NCI-H510A (cell line): ENCODE results near the gene CCIN.
"Not testable (repeated sequence)": the region's sequence is repeated elsewhere in the genome, so short reads cannot be mapped to it uniquely, and the experiment has no call there.

Experiments used
- DNase-seq: peaks from one replicate; lab custom pipeline; 2025; lab: John Stamatoyannopoulos, UW

The CCIN gene

DNA sequence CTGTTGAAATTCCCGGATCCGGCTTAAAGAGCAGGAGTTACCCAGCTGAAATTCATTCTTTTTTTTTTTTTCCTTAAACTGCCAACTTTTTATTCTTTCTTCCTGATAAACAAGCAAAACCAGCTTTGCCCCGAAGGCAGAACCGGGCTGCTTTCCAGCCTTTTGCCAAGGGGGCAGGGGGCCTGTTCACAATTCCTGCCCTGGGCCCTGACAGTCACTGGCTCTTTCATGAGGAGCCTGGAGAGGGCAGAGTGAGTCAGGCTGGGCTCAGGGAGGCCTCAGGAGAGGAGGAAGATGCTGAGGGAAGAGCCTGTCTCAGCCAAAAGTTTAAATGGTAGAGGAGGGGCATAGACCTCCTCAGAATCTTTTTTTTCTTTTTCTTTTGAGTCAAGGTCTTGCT lies 27.9 kb upstream of the CCIN start:
- DNase-seq: no peak

GRCh38 chr9:36141761-36142160 lies 27.4 kb upstream of the CCIN start:
- DNase-seq: no peak

DNA sequence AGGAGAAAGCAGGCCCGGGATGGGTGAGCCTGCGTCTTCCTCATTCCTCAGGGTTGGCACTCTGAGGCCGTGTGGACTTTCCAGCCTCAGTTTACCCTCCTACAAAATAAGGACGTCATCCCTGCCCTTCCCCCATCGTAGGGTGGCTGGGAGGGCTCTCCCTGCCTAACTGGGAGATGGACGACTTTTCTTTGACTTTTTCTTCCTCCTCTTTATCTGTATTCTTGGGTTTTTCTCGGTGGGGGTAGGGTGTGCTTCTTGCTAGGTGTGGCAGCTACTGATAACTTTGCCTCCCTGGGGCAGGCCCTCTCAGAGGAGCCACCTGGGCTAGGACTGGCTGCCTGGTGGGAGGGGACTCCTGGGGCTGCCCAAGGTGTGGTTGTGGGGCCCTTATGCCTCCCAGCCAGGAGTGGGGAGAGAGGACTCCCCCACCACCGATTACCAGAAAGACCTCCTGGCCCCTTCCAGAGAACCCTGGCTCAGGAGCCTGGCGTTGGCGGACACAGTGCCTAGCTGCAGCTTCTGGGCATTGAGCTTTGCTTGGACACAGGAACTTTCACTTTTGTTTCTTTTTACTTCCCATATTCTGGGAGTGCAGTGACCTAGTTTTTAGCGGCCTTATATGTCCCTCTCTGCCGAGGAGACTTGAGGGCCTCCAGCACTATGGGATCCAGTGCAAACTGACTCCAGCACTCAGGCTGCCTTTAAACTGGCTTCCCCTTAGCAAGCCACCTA lies 26.5 kb upstream of the CCIN start:
- DNase-seq: no peak

DNA sequence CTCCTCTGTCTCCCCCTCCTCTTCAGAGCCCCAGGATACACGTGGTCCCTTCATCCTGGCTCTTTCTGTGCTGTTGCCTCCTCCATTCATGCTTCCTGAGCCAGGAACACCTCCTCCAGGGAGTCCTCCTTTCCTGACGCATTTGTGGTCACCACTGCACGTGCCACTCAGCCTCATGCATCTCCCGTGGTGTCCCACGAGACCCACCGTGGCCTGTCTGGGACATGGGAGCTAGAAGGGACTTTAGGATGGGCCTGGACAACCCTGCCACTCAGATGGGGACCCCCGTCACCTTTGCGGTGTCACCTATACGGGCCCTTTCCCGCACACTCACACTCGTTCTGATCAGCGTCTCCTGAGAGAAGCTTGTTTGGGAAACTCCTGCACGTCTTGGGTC lies 25.9 kb upstream of the CCIN start:
- no peak for DNase-seq

- DNase-seq: peak; percentile 32
These were observed 24.6 kb upstream of the CCIN start for GRCh38 chr9:36144309-36145232.

DNA sequence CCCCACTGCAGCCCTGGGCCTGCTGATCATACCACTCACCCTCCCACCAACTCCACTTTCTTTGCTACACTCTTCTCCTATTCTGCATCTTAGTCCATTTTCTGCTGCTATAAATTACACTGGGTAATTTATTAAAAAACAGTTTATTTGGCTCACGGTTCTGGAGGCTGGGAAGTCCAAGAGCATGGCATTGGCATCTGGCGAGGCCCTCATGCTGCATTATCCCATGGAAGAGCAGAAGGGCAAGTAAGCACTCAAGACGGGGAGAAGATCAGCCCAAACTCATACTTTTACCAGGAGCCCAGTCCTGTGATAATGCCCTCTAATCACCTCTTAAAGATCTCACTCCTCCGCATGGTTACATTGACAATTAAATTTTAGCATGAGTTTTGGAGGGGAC lies 23.2 kb upstream of the CCIN start:
- DNase-seq: no peak

GRCh38 chr9:36146651-36147050 lies 22.5 kb upstream of the CCIN start:
- no peak for DNase-seq

- DNase-seq: no peak
These were observed 21.6 kb upstream of the CCIN start for GRCh38 chr9:36147441-36148175.

DNA sequence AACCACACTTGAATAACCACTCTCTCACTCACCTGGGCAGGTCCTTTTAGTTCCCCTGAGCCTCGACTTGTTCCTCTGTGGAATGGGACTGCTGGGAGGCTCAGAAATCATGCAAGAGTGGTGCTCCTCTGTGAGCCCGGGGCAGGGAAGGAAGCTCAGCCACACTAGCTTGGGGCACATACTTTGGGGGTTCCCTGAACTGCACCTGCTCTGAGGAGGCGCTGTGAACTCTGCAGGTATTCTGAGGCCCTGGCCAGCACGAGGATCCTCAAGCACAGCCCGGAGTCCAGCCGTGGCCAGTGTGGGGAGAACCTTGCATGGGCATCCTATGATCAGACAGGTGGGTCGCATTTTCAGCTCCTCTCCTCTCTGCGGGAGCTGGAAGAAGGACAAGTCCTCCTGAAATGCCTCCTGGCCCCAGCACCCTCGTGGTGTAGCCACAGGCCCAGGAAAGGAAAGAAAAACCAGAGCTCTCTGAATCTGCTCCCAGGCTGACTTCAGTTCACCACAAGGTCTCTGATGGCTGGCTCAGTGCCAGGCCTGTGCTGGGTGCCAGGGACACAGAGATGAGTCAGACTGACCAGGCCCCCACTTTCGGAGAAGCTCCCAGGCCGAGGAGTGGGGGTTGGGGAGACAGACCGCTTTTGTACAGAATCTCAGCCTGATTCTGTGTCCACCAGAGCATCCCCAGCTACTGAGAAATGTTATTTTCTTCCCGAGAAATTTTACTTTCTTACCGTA lies 20.7 kb upstream of the CCIN start:
- DNase-seq: no peak

DNA sequence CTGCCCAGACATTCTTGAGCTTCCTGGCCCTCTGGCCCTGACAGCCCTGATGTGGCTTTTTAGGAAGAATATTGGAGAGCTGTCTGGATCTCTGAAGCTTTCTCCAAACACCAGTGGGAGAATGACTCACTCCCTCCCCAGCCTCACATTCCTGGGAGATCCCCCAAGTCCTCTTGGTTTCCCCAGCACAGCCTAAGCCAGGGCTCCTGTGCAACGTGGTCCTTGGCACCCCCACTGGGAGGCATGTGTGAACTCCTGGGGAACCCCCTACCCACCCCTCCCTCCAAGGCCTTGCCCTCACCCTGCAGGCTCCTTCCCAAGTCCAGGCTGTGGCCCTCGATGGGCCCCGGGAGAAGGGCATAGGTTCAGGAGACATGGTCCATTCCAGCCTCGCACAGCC lies 20.0 kb upstream of the CCIN start:
- no peak for DNase-seq

- DNase-seq: no peak
These were observed 18.4 kb upstream of the CCIN start for GRCh38 chr9:36150574-36151315.

DNA sequence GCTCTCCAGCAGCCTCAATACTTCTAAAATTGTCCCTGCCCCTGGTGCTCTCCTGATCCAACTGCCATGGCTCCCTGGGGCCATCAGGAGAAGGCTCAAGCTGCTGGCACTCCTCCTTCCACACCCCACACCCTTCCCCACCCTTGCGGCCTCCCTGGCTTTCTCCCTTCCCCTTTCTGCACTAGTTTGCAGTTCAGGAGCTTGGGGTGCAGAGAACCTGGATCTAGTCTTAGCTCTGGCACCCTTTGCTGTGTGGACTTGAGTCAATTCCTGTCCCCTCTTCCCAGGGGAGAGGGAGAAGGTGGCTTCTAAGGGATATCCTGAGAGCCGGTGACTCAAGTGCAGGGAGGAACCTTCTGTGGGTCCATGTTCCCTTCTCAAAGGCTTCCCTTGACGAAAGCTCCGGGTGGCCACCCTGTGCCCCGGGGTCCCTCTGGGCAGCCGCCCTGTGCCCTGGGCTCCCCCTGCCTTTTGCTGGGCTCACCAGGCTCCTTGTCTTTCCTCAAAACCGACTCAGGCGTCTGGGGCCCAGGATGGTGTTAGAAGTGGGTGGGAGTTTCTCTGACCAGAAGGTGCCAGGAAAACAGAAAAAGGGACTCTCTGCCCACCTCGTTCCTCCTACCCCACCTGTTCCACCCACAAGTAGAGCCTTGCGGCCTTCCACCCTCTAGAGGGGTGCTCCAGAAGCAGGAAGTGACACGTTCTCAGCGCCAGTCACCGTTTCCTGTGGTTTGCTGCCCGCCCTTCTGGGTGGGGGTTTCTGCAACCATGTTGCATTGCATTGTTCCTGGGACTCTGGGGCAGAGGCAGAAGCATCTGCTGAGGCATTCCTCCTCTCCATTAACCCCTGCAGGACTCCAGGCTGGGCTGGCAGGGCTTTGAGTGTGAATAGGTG lies 17.6 kb upstream of the CCIN start:
- DNase-seq: no peak

DNA sequence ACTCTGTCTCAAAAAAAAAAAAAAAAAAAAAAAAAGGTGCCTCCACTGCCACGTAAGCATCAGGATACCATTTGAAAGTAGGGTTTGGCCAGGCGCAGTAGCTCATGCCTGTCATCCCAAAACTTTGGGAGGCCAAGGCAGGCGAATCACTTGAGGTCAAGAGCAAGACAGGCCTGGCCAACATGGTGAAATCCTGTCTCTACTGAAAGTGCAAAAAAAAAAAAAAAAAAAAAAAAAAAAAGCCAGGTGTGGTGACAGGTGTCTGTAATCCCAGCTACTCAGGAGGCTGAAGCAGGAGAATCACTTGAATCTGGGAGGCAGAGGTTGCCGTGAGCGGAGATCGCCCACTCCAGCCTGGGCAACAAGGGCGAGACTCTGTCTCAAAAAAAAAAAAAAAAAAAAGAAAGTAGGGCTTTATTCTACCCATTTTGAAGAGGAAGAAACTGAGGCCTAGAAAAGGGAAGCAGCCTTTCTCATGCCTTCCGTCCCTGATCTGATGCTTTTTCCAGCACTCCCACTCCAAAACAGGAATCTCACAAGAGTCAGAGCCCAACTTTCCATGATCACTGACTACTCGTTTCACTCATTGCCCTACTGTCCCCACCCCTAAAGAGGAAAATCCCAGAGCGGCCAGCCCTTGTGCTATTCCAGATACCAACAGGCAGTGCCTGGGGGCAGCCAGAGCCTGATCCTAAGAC lies 16.3 kb upstream of the CCIN start:
- no peak for DNase-seq

DNA sequence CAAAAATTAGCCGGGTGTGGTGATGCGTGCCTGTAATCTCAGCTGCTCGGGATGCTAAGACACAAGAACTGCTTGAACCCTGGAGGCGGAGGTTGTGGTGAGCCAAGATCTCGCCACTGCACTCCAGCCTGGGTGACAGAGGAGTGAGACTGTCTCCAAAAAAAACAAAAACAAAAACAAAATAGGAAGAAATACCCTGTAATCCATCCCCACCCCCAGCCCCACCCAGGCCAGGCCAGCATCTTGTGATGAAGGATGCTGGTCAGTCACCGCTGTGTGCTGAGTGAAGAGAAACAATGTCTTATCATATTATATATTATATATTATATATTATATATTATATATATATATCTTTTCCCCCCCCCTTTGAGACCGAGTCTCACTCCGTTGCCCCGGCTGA lies 15.4 kb upstream of the CCIN start:
- no peak for DNase-seq

GRCh38 chr9:36154331-36154952 lies 14.7 kb upstream of the CCIN start:
- no peak for DNase-seq

DNA sequence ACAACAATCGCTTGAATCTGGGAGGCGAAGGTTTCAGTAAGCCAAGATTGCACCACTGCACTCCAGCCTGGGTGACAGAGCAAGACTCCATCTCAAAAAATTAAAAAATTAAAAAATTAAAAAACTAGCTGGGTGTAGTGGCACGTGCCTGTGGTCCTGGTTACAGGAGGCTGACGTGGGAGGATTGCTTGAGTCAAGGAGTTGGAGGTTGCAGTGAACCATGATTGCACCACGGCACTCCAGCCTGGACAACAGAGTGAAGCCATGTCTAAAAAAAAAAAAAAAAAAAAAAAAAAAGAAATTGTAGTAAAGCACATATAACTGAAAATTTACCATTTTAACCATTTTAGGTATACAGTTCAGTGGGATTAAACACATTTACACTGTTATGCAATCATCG lies 13.1 kb upstream of the CCIN start:
- DNase-seq: no peak

GRCh38 chr9:36158122-36158521 lies 11.1 kb upstream of the CCIN start:
- no peak for DNase-seq

GRCh38 chr9:36158917-36159316 lies 10.3 kb upstream of the CCIN start:
- DNase-seq: no peak

GRCh38 chr9:36159509-36159908 lies 9.7 kb upstream of the CCIN start:
- DNase-seq: not testable (repeated sequence)
